Fibroblast of lung (primary cell): Measurements from ENCODE around the gene PCDH1. TPM values are rescaled to one million over a fixed set of nuclear protein-coding genes. Genes with fewer than 3 reads are reported as not detected.

Experiments
- DNase-seq, 2 donors: peaks; one replicate each; pipeline versions ENCODE4 v3.0.0 to v3.0.0-alpha.2; 2010; ENCODE audit warnings: low read depth in 2 of 2
- H2AFZ ChIP-seq: 2 replicates; pipeline ENCODE4 v1.5.1; 2012; ENCODE audit warnings: low read length, control low read depth, inconsistent platforms
- H3K27ac ChIP-seq: 2 replicates; pipeline ENCODE4 v1.5.1; 2011; ENCODE audit warnings: low read length, control low read depth; ENCODE audit not compliant: insufficient read depth
- H3K27me3 ChIP-seq: 2 replicates; pipeline ENCODE4 v1.5.1; 2011; ENCODE audit warnings: mild to moderate bottlenecking, low read length; ENCODE audit not compliant: control insufficient read depth, insufficient read depth
- H3K36me3 ChIP-seq: 2 replicates; pipeline ENCODE4 v1.5.1; 2011; ENCODE audit warnings: low read length; ENCODE audit not compliant: control insufficient read depth, insufficient read depth
- H3K4me1 ChIP-seq: 2 replicates; pipeline ENCODE4 v1.5.1; 2011; ENCODE audit warnings: low read length; ENCODE audit not compliant: control insufficient read depth, insufficient read depth; ENCODE audit errors: extremely low read depth
- H3K4me2 ChIP-seq: 2 replicates; pipeline ENCODE4 v1.5.1; 2011; ENCODE audit warnings: low read length, control low read depth; ENCODE audit not compliant: insufficient read depth; ENCODE audit errors: extremely low read depth
- H3K4me3 ChIP-seq, 4 experiments: fragments of 200-600 bp in 1 of 4; sonication (generic) in 1 of 4; replicated peaks in 1 of 4; 2 replicates each; pipeline ENCODE4 v1.5.1; 2011 to 2016; ENCODE audit warnings: low read length in 4 of 4, low read depth in 3 of 4, mild to moderate bottlenecking in 3 of 4, control low read depth in 2 of 4, inconsistent platforms in 1 of 4, mixed read lengths in 1 of 4; ENCODE audit not compliant: insufficient read depth in 1 of 4; ENCODE audit errors: control extremely low read depth in 1 of 4
- H3K79me2 ChIP-seq: 2 replicates; pipeline ENCODE4 v1.5.1; 2012; ENCODE audit warnings: mild to moderate bottlenecking, low read length, inconsistent platforms; ENCODE audit not compliant: control insufficient read depth, insufficient read depth
- H3K9ac ChIP-seq: 2 replicates; pipeline ENCODE4 v1.5.1; 2011; ENCODE audit warnings: mild to moderate bottlenecking, low read length, control low read depth; ENCODE audit not compliant: insufficient read depth
- H3K9me3 ChIP-seq: 2 replicates; pipeline ENCODE4 v1.5.1; 2012; ENCODE audit warnings: low read depth, low read length; ENCODE audit not compliant: control insufficient read depth, insufficient read depth
- H4K20me1 ChIP-seq: 2 replicates; pipeline ENCODE4 v1.5.1; 2011; ENCODE audit warnings: low read length; ENCODE audit not compliant: control insufficient read depth, insufficient read depth; ENCODE audit errors: extremely low read depth
- EZH2 ChIP-seq: IDR thresholded peaks from 2 replicates; pipeline ENCODE4 v1.5.1; 2012; ENCODE audit warnings: low read length, control low read depth, mild to moderate bottlenecking; ENCODE audit errors: missing control alignments
- polyA plus RNA-seq, 2 donors: library from polyadenylated mRNA; depleted of rRNA in 1 of 2; stranded (reverse) in 1 of 2; unstranded in 1 of 2; fragments of >200 nt; gene quantifications; 2 replicates each; pipeline ENCODE4 v1.2.1, GENCODE V29; 2011 to 2012; ENCODE audit warnings: missing spikeins in 1 of 2
- total RNA-seq: library from RNA; depleted of rRNA; stranded (reverse); fragments of >200 nt; gene quantifications from 2 replicates; pipeline ENCODE4 v1.2.1, GENCODE V29; 2014
- TF ChIP-seq, protein P1 (sequence below), 2 donors: IDR thresholded peaks in 1 of 2; conservative IDR thresholded peaks in 1 of 2; 1 replicate in 1 of 2; 2 replicates in 1 of 2; pipeline ENCODE4 v1.5.1; 2011 to 2012; ENCODE audit warnings: low read length in 2 of 2, control low read depth in 1 of 2, inconsistent platforms in 1 of 2, low read depth in 1 of 2, mild to moderate bottlenecking in 1 of 2

Gene PCDH1
- total and polyA plus RNA-seq, 2 donors (not counting 1 experiment from before 2014, with no cell fraction given), result 0.66 to 1.6 TPM

- Histone ChIP-seq H3K4me2 (no peak overlapping the region), H3K9ac (no peak overlapping the region), H3K4me1 (no peaks in the 10 kb centered on the region), H3K36me3 (no peaks in the 10 kb centered on the region), H2AFZ (no peak overlapping the region), H3K79me2 (no peaks in the 10 kb centered on the region), H3K4me3 (no peak overlapping the region), H3K9me3 (no peaks in the 10 kb centered on the region), H4K20me1 (no peaks in the 10 kb centered on the region), H3K27me3 (peaks cover 57% of the 10 kb centered on the region), H3K27ac (no peak overlapping the region)
- TF ChIP-seq EZH2, result no peak
- TF ChIP-seq, protein P1, sequence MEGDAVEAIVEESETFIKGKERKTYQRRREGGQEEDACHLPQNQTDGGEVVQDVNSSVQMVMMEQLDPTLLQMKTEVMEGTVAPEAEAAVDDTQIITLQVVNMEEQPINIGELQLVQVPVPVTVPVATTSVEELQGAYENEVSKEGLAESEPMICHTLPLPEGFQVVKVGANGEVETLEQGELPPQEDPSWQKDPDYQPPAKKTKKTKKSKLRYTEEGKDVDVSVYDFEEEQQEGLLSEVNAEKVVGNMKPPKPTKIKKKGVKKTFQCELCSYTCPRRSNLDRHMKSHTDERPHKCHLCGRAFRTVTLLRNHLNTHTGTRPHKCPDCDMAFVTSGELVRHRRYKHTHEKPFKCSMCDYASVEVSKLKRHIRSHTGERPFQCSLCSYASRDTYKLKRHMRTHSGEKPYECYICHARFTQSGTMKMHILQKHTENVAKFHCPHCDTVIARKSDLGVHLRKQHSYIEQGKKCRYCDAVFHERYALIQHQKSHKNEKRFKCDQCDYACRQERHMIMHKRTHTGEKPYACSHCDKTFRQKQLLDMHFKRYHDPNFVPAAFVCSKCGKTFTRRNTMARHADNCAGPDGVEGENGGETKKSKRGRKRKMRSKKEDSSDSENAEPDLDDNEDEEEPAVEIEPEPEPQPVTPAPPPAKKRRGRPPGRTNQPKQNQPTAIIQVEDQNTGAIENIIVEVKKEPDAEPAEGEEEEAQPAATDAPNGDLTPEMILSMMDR (conservative IDR thresholded peaks at IDR 0.05 in 1 of 2, IDR thresholded peaks at IDR 0.05 in 1 of 2; ENCODE audit: low read depth in 1 of 2, low read length in 2 of 2), result no peak
- DNase-seq, result no peak
Observed at GRCh38 chr5:141808857-141809256, 69.4 kb downstream of the PCDH1 start.

- Histone ChIP-seq H3K4me3 (no peak overlapping the region), H3K4me1 (no peaks in the 10 kb centered on the region), H2AFZ (no peak overlapping the region), H3K79me2 (no peaks in the 10 kb centered on the region), H4K20me1 (no peaks in the 10 kb centered on the region), H3K27ac (no peak overlapping the region), H3K9ac (no peak overlapping the region), H3K4me2 (no peak overlapping the region), H3K9me3 (no peaks in the 10 kb centered on the region), H3K27me3 (peaks cover 57% of the 10 kb centered on the region), H3K36me3 (no peaks in the 10 kb centered on the region)
- TF ChIP-seq, protein P1 (conservative IDR thresholded peaks at IDR 0.05 in 1 of 2, IDR thresholded peaks at IDR 0.05 in 1 of 2; ENCODE audit: low read depth in 1 of 2, low read length in 2 of 2), result no peak
- TF ChIP-seq EZH2, result no peak
- DNase-seq, result no peak
Observed at GRCh38 chr5:141807732-141808131, 70.5 kb downstream of the PCDH1 start.

GRCh38 chr5:141807329-141807728 is 70.9 kb downstream of the PCDH1 start:
- no peak for TF ChIP-seq EZH2
- TF ChIP-seq, protein P1 (conservative IDR thresholded peaks at IDR 0.05 in 1 of 2, IDR thresholded peaks at IDR 0.05 in 1 of 2; ENCODE audit: low read depth in 1 of 2, low read length in 2 of 2), result no peak
- no peak overlapping the region for H3K27ac ChIP-seq
- no peak overlapping the region for H2AFZ ChIP-seq
- no peaks in the 10 kb centered on the region for H4K20me1 ChIP-seq
- no peaks in the 10 kb centered on the region for H3K36me3 ChIP-seq
- no peak for DNase-seq
- no peaks in the 10 kb centered on the region for H3K9me3 ChIP-seq
- no peaks in the 10 kb centered on the region for H3K4me1 ChIP-seq
- peaks cover 54% of the 10 kb centered on the region for H3K27me3 ChIP-seq
- H3K4me3 ChIP-seq, result no peak overlapping the region
- H3K9ac ChIP-seq, result no peak overlapping the region
- H3K4me2 ChIP-seq, result no peak overlapping the region
- no peaks in the 10 kb centered on the region for H3K79me2 ChIP-seq
